GM18867 (cell line): ENCODE data around the gene TTBK1.

Experiments
- ATAC-seq: cut with Tn5 transposase; IDR thresholded peaks from one replicate; pipeline ENCODE4 v1.9.1; 2021; ENCODE audit warnings: mild to moderate bottlenecking, moderate library complexity; ENCODE audit not compliant: unreplicated experiment

The TTBK1 gene

GRCh38 chr6:43222418-43223059, 20.7 kb upstream of the TTBK1 start:
- ATAC-seq: no peak

GRCh38 chr6:43223175-43223574, 20.1 kb upstream of the TTBK1 start:
- ATAC-seq: no peak

DNA sequence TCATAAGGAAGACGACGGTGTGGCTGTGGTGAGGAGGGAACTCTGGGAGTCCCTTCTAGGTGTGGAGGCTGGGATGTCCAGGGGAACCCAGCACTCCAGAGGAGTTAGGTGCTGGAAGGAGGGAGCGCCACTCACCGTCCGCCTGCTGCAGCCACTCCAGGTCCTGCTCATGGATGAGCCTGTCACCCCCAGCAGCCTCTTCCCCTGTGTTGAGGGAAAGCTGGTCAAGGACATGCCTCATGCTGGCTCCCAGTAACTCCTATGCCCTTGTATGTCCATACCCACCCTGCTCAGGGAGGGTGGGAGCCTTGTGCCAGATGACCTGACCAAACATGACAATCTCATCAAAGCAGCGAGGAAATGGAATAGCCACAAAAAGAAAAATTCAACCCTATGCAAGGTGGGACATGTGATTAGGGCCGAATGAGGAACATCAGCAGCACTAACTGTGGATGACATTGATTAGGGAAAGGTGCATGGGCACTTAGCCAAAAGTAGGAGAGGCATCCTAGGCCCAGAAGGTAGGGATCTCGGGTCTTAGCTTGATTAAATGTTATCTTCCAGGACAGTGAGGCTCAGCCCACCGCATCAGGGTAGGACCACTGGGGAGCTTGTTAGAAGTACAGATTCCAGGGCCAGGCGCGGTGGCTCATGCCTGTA, 17.0 kb upstream of the TTBK1 start:
- ATAC-seq: no peak

- ATAC-seq: peak; percentile 85
These were observed 14.1 kb upstream of the TTBK1 start, which contains the start of gene DNPH1 for GRCh38 chr6:43228951-43229802. Gene DNPH1, minus strand, starts transcription at chr6:43229481. Its CDS starts 25 bp downstream, at chr6:43229456.

DNA sequence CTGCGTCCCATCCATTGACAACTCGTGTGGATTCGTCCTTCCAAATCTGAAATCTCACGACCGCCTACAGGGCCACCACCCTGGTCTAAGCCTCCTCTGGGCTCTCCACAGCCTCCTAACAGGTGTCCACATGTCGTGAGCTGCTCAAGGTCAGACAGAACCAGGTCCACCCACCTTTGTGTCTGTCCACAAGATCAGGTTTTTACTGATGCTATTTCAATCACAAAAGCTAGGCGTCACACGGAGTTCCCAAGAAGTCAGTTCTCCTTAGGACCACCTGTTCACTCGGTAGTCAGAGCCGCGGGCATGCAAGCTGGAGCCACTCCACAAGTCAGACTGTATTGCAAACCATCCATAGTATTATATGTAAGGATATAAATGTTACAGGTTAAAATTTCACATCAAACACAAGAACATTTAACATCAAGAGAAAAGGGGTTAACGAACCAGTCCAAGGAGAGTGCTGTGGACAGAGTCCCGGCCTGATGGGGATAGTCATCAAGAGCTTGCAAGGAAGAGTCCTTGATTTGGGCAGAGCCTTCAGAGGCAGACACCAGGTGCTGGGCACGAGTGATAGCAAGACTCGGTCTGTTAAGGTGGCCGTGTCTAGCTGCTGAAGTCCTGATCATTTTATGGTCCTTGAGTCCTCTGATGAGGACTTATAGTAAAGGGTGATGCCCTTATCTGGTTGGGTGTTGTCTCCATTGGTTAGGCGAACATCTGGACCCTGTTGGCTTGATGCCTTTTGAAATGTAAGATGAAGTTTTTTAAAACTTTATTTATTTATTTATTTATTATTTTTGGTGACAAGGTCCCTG, 13.3 kb upstream of the TTBK1 start:
- ATAC-seq: peak; percentile 10

- no peak for ATAC-seq
These were observed 12.2 kb upstream of the TTBK1 start for GRCh38 chr6:43231053-43231452.

GRCh38 chr6:43231735-43232450, 11.4 kb upstream of the TTBK1 start:
- ATAC-seq: no peak

DNA sequence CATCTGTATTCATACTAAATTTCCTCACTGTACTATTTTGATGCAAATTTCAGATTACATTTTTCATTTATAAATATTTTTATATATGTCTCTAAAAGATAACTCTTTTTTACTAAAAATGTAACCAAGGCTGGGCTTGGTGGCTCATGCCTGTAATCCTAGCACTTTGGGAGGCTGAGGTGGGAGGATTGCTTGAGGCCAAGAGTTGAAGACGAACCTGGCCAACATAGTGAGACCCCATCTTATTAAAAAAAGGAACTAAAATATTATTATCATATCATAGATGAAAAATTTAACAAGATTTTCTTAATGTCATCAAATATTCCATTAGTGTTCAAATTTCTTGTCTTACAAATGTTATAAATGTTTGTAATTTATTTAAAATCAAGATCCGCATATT, 7.4 kb upstream of the TTBK1 start:
- no peak for ATAC-seq

DNA sequence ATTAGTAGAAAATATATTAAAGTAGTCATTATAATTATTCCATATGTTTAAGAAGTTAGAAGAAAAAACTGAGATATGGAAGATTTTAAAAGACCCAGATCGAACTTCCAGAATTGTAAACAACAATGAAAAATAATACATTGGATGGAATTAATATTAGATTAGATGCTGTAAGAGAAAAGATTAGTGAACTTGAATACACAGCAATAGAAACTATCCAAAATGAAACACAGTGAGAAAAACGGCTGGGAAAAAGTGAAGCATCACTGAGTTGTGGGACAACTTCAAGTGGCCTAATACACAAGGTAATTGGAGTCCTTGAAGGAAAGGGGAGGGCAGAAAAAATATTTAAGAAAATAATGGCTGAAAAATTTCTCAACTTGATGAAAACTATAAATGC, 4.2 kb upstream of the TTBK1 start:
- no peak for ATAC-seq

- no peak for ATAC-seq
These were observed 2.3 kb upstream of the TTBK1 start for GRCh38 chr6:43240950-43241349.

GRCh38 chr6:43241446-43241845, 1.8 kb upstream of the TTBK1 start:
- ATAC-seq: no peak

DNA sequence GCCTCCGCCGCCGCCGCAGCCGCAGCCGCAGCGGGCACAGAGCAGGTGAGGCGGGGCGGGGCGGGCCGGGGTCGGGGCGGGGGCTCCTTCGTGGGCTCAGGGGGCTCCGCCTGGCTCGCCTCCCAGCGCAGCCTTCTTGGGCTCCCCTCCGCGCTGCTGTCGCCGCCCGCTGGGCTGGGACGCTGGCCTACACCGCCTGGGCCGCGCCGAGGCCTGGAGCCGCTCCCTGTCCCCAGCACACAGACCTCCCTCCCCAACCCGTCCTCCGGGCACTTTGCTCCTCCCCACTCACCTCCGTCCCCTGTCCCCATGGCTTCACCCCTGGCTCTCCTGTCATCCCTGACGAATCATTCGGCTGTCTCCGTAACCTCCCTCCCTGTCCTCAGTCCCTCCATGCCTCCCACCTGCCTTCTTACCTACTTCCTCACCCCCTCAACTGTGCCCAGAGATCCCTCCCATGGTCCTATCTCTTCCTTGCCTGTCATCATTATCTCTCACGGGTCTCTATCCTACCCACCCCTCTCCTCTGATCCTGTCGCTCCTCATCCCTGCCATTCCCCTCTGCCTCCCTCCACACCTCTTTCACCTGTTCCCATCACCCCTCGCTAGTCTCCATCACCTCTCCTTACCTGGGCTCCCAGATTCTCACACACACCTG, 512 bp downstream of the TTBK1 start:
- ATAC-seq: no peak

GRCh38 chr6:43246301-43247113, 3.2 kb downstream of the TTBK1 start:
- ATAC-seq: peak; percentile 35

- peak; percentile 90 for ATAC-seq
These were observed 4.1 kb downstream of the TTBK1 start for GRCh38 chr6:43247114-43247999.

GRCh38 chr6:43248101-43248500, 4.8 kb downstream of the TTBK1 start:
- no peak for ATAC-seq

DNA sequence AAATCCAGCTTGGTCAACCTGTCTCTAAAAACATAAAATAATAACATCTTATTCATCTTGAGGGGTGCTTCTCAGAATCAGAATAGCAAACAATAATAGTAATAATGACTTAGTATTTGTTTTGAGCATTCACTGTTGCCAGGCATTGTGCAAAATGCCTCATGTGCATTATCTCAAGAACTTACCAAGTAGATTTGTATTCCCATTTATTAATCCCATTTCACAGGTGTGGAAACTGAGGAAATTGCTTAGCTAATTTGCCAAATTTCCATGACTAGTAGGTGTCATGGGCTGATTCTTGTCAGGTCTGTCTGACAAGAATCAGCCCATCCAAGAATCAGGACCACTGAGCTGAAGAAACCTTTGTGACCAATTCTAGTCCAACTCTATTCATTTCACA, 5.5 kb downstream of the TTBK1 start:
- no peak for ATAC-seq

- ATAC-seq: no peak
These were observed 7.7 kb downstream of the TTBK1 start for GRCh38 chr6:43250992-43251373.

DNA sequence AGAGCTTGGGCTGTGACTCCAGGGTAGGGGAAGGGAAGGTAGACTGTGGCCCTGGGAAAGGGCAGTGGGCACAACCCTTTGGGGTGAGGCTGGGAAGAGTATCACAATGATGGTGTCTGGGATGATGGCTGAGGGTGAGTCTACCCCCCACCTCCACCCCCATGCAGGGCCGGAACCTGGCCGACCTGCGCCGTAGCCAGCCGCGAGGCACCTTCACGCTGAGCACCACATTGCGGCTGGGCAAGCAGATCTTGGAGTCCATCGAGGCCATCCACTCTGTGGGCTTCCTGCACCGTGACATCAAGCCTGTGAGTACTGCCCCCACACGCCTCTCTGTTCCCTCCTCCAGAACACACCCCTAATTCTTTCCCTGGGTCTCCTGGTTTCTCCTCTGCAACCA, 10.1 kb downstream of the TTBK1 start:
- no peak for ATAC-seq
